Astrocyte (in vitro differentiated cells and primary cell): ENCODE measurements around the gene SMAD9. TPM values are rescaled to one million over a fixed set of nuclear protein-coding genes. Genes with fewer than 3 reads are reported as not detected.

Experiments
- DNase-seq: peaks from one replicate; pipeline ENCODE4 v3.0.0-alpha.2; 2010; ENCODE audit warnings: low read depth
- FAIRE-seq: peaks from 2 replicates; lab custom pipeline; 2011; peaks lifted over from hg19 to GRCh38; lab: Jason Lieb, UNC
- H2AFZ ChIP-seq: 2 replicates; pipeline ENCODE4 v1.6.0; 2012; ENCODE audit warnings: low read depth, low read length, inconsistent platforms
- H3K27ac ChIP-seq: 2 replicates; pipeline ENCODE4 v1.5.1; 2011; ENCODE audit warnings: low read depth, low read length, inconsistent platforms
- H3K27me3 ChIP-seq: 2 replicates; pipeline ENCODE4 v1.6.0; 2011; ENCODE audit warnings: low read length, inconsistent platforms; ENCODE audit not compliant: insufficient read depth
- H3K36me3 ChIP-seq: 2 replicates; pipeline ENCODE4 v1.5.1; 2011; ENCODE audit warnings: low read length, inconsistent platforms; ENCODE audit not compliant: insufficient read depth
- H3K4me1 ChIP-seq: 2 replicates; pipeline ENCODE4 v1.5.1; 2011; ENCODE audit warnings: low read length, inconsistent platforms; ENCODE audit not compliant: insufficient read depth
- H3K4me2 ChIP-seq: 2 replicates; pipeline ENCODE4 v1.6.0; 2012; ENCODE audit warnings: low read length, inconsistent platforms
- H3K4me3 ChIP-seq: 2 replicates; pipeline ENCODE4 v1.5.1; 2011; ENCODE audit warnings: low read depth, mild to moderate bottlenecking, low read length, inconsistent platforms; ENCODE audit not compliant: insufficient read depth
- H3K79me2 ChIP-seq: 2 replicates; pipeline ENCODE4 v1.6.0; 2012; ENCODE audit warnings: mild to moderate bottlenecking, low read length, inconsistent platforms; ENCODE audit not compliant: insufficient read depth
- H3K9ac ChIP-seq: 2 replicates; pipeline ENCODE4 v1.6.0; 2012; ENCODE audit warnings: mild to moderate bottlenecking, low read length, inconsistent platforms
- H3K9me3 ChIP-seq: 2 replicates; pipeline ENCODE4 v1.5.1; 2012; ENCODE audit warnings: low read depth, mild to moderate bottlenecking, low read length, inconsistent platforms; ENCODE audit not compliant: insufficient read depth
- H4K20me1 ChIP-seq: 2 replicates; pipeline ENCODE4 v1.6.0; 2012; ENCODE audit warnings: low read length, inconsistent platforms; ENCODE audit not compliant: insufficient read depth
- H3K27ac Mint-ChIP-seq: one replicate; pipeline ENCODE4 v1.8.0; 2021; ENCODE audit warnings: mild to moderate bottlenecking, mixed read lengths; ENCODE audit not compliant: unreplicated experiment
- H3K27me3 Mint-ChIP-seq: one replicate; pipeline ENCODE4 v1.8.0; 2021; ENCODE audit warnings: low read depth, mixed read lengths; ENCODE audit not compliant: unreplicated experiment
- H3K36me3 Mint-ChIP-seq: one replicate; pipeline ENCODE4 v1.8.0; 2021; ENCODE audit warnings: low read depth, mixed read lengths; ENCODE audit not compliant: unreplicated experiment
- H3K4me1 Mint-ChIP-seq: one replicate; pipeline ENCODE4 v1.8.0; 2021; ENCODE audit warnings: low read depth, mixed read lengths; ENCODE audit not compliant: unreplicated experiment
- H3K4me3 Mint-ChIP-seq: one replicate; pipeline ENCODE4 v1.8.0; 2021; ENCODE audit warnings: mild to moderate bottlenecking, moderate library complexity, mixed read lengths; ENCODE audit not compliant: unreplicated experiment
- H3K9me3 Mint-ChIP-seq: one replicate; pipeline ENCODE4 v1.8.0; 2021; ENCODE audit warnings: mild to moderate bottlenecking, mixed read lengths; ENCODE audit not compliant: unreplicated experiment
- CTCF ChIP-seq: IDR thresholded peaks from 2 replicates; pipeline ENCODE4 v1.5.1; 2011; ENCODE audit warnings: low read depth, mild to moderate bottlenecking, inconsistent platforms, low read length, moderate library complexity; ENCODE audit not compliant: insufficient read depth
- EZH2 ChIP-seq: IDR thresholded peaks from 2 replicates; pipeline ENCODE4 v1.6.1; 2012; ENCODE audit warnings: mild to moderate bottlenecking, low read length, inconsistent platforms; ENCODE audit not compliant: insufficient read depth
- total RNA-seq: library from RNA; stranded (reverse); gene quantifications from 2 replicates; pipeline ENCODE4 v1.2.1, GENCODE V29; 2021

Gene SMAD9
- total RNA-seq, 1 donor from 2014 or later: 2.8 TPM

- Mint-ChIP-seq H3K27me3 (peaks cover 3% of the 10 kb centered on the region), H3K4me3 (no peak overlapping the region), H3K4me1 (no peaks in the 10 kb centered on the region), H3K9me3 (no peaks in the 10 kb centered on the region), H3K36me3 (peaks cover 4% of the 10 kb centered on the region), H3K27ac (no peak overlapping the region)
- H3K9ac ChIP-seq: no peak overlapping the region
- no peak overlapping the region for H3K4me2 ChIP-seq
- DNase-seq (no peak), FAIRE-seq (no peak)
- no peaks in the 10 kb centered on the region for H3K4me1 ChIP-seq
- H2AFZ ChIP-seq: no peak overlapping the region
- H3K36me3 ChIP-seq: no peaks in the 10 kb centered on the region
- TF ChIP-seq CTCF (no peak), EZH2 (no peak)
- H3K79me2 ChIP-seq: no peaks in the 10 kb centered on the region
- no peak overlapping the region for H3K4me3 ChIP-seq
- no peaks in the 10 kb centered on the region for H3K9me3 ChIP-seq
- no peaks in the 10 kb centered on the region for H4K20me1 ChIP-seq
- no peaks in the 10 kb centered on the region for H3K27me3 ChIP-seq
- H3K27ac ChIP-seq: no peak overlapping the region
These were observed 49.9 kb downstream of the SMAD9 start for GRCh38 chr13:36870050-36870692.

GRCh38 chr13:36866232-36866631 is 53.8 kb downstream of the SMAD9 start:
- H3K9ac ChIP-seq: no peak overlapping the region
- H3K79me2 ChIP-seq: no peaks in the 10 kb centered on the region
- peaks cover 16% of the 10 kb centered on the region for H3K36me3 Mint-ChIP-seq
- H3K9me3 Mint-ChIP-seq: no peaks in the 10 kb centered on the region
- H3K27me3 Mint-ChIP-seq: peaks cover 5% of the 10 kb centered on the region
- H3K27ac ChIP-seq: no peak overlapping the region
- no peak overlapping the region for H2AFZ ChIP-seq
- H3K9me3 ChIP-seq: no peaks in the 10 kb centered on the region
- no peak for TF ChIP-seq EZH2
- TF ChIP-seq CTCF: no peak
- no peaks in the 10 kb centered on the region for H4K20me1 ChIP-seq
- H3K4me3 Mint-ChIP-seq: no peak overlapping the region
- no peak for FAIRE-seq
- H3K4me1 ChIP-seq: no peaks in the 10 kb centered on the region
- no peak overlapping the region for H3K4me2 ChIP-seq
- H3K36me3 ChIP-seq: no peaks in the 10 kb centered on the region
- H3K4me3 ChIP-seq: no peak overlapping the region
- H3K27me3 ChIP-seq: no peaks in the 10 kb centered on the region
- no peak overlapping the region for H3K27ac Mint-ChIP-seq
- no peaks in the 10 kb centered on the region for H3K4me1 Mint-ChIP-seq
- DNase-seq: no peak

GRCh38 chr13:36865265-36865664 is 54.8 kb downstream of the SMAD9 start:
- H3K4me2 ChIP-seq: no peak overlapping the region
- no peak overlapping the region for H3K9ac ChIP-seq
- no peaks in the 10 kb centered on the region for H3K4me1 Mint-ChIP-seq
- H3K4me3 ChIP-seq: no peak overlapping the region
- H3K9me3 Mint-ChIP-seq: no peaks in the 10 kb centered on the region
- H4K20me1 ChIP-seq: no peaks in the 10 kb centered on the region
- DNase-seq (no peak), FAIRE-seq (no peak)
- no peak overlapping the region for H3K4me3 Mint-ChIP-seq
- no peaks in the 10 kb centered on the region for H3K9me3 ChIP-seq
- no peak overlapping the region for H3K27ac ChIP-seq
- TF ChIP-seq EZH2 (no peak), CTCF (no peak)
- H3K27ac Mint-ChIP-seq: no peak overlapping the region
- no peaks in the 10 kb centered on the region for H3K4me1 ChIP-seq
- H3K27me3 Mint-ChIP-seq: peaks cover 5% of the 10 kb centered on the region
- H2AFZ ChIP-seq: no peak overlapping the region
- no peaks in the 10 kb centered on the region for H3K27me3 ChIP-seq
- no peaks in the 10 kb centered on the region for H3K36me3 ChIP-seq
- peaks cover 16% of the 10 kb centered on the region for H3K36me3 Mint-ChIP-seq
- no peaks in the 10 kb centered on the region for H3K79me2 ChIP-seq
